HG03175 (cell line): ENCODE measurements around the gene ZNF217.
"Not testable (repeated sequence)": the region's sequence is repeated elsewhere in the genome, so short reads cannot be mapped to it uniquely, and the experiment has no call there.

ENCODE experiments used
- ATAC-seq: cut with Tn5 transposase; IDR thresholded peaks from one replicate; pipeline ENCODE4 v1.9.1; 2021; ENCODE audit warnings: mild to moderate bottlenecking, moderate library complexity; ENCODE audit not compliant: unreplicated experiment

The ZNF217 gene

DNA sequence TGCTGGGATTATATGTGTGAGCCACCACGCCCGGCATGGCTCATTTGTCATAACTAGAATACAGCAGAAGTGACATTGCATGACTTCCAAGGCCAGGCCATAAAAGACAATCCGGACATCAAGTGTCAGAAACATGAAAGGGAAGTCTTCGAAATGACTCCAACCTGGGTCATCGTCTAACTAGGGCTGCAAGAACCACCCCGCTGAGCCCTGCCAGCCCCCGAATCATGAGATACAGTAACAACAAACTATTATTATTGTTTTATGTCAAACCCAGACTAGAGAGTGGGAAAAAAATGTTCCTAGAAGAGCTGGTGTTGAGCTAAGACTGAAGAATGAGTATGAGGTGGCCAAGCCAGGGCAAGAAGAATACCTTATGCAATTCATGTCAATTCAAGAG is 59.6 kb downstream of the ZNF217 start:
- ATAC-seq = no peak

DNA sequence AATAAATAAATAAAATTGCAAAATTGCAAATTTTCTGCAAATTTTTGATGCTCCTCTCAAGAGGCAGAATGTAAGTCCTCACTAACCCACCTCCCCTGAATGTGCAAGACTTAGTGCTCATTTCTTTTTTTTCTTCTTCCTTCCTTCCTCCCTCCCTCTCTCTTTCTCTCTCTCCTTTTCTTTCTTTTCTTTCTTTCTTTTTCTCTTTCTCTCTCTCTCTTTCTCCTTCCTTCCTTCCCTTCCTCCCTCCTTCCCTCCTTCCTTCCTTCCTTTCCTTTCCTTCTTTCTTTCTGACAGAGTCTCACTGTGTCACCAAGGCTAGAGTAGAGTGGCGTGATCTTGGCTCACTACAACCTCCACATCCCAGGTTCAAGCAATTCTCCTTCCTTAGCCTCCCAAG is 60.1 kb downstream of the ZNF217 start:
- no peak for ATAC-seq

- peak; percentile 51 for ATAC-seq
Observed at GRCh38 chr20:53532654-53533312, 60.9 kb downstream of the ZNF217 start.

GRCh38 chr20:53530440-53530839 is 63.2 kb downstream of the ZNF217 start:
- ATAC-seq = no peak

DNA sequence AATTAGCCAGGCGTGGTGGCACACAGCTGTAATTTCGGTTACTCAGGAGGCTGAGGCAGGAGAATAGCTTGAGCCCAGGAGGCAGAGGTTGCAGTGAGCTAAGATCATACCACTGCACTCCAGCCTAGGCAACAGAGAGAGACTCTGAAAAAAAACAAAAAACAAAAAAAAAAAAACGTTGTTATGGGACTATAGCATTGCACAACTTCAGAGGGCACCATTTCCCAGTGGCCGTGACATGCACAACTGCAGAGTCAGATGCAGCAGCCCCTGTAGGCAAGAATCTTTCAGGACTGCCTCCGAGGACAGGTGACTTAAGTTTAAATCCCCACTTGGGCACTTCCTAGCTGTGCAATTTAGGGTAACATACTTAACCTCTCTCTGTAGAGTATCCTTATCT is 64.0 kb downstream of the ZNF217 start:
- no peak for ATAC-seq

DNA sequence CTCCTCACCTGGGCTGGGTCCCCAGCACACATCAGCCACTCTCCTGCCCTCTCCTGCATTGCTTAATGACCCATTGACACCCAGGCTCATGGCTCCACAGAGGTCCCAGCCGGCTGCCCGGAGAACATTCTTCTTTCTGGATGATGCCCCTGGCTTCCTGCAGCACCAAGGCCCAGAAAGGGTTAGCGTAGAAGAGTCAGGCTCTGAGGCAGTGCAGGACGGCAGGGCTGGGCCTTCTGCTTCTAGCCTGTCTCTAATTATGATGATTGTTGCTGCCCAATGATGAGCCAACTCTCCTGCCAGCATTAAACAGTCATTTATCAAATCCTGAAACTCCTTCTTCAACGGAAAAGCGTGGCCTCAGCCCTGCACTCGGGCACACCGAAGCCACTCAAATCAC is 66.4 kb downstream of the ZNF217 start:
- no peak for ATAC-seq

GRCh38 chr20:53524589-53525312 is 68.9 kb downstream of the ZNF217 start:
- no peak for ATAC-seq

DNA sequence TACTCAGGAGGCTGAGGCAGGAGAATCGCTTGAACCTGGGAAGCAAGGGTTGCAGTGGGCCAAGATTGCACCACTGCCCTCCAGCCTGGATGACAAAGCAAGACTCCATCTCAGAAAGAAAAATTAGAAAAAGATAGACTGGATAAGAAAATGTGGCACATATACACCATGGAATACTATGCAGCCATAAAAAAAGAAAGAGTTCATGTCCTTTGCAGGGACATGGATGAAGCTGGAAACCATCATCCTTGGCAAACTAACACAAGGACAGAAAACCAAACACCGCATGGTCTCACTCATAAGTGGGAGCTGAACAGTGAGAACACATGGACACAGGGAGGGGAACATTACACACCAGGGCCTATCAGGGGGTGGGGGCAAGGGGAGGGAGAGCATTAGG is 70.0 kb downstream of the ZNF217 start:
- not testable (repeated sequence) for ATAC-seq

DNA sequence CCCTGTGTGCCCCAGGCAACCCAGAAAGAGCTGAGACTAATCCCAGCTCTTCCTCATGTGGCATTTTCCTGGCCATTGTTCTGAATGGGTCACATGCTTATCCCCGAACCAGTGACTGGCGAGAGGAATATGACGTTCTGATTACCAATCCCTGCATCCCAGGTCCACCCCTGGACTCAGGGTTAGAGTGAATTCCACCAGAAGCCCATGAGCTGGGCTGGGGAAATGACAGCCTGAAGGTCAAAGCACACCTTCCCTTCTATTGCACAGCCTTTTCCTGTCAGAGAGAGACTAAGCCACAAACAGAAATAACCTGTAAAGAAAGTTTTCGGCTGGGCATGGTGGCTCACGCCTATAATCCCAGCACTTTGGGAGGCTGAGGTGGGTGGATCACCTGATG is 70.9 kb downstream of the ZNF217 start:
- ATAC-seq = no peak

GRCh38 chr20:53522026-53522425 is 71.6 kb downstream of the ZNF217 start:
- no peak for ATAC-seq

- not testable (repeated sequence) for ATAC-seq
Observed at GRCh38 chr20:53521421-53521820, 72.2 kb downstream of the ZNF217 start.

GRCh38 chr20:53517146-53517545 is 76.5 kb downstream of the ZNF217 start:
- no peak for ATAC-seq
